Ascending aorta (tissue), 2 donors: ENCODE results near the gene ISLR. TPM values are rescaled to one million over a fixed set of nuclear protein-coding genes. Genes with fewer than 3 reads are reported as not detected.
A peak's percentile ranks its signal among the peaks of the same experiment; 100 is the strongest.

ENCODE experiments used
- DNase-seq, 2 donors: peaks; one replicate each; pipeline ENCODE4 v3.0.0-alpha.2; 2019; ENCODE audit warnings: low spot score in 2 of 2
- H3K27ac ChIP-seq, 2 donors: fragments of 200-600 bp; sonication (generic); one replicate each; pipeline ENCODE4 v1.5.1; 2016 to 2017; ENCODE audit warnings: mild to moderate bottlenecking in 1 of 2
- H3K27me3 ChIP-seq: fragments of 200-600 bp; sonication (generic); one replicate; pipeline ENCODE4 v1.5.1; 2017
- H3K36me3 ChIP-seq, 2 donors: fragments of 200-600 bp; sonication (generic); one replicate each; pipeline ENCODE4 v1.5.1; 2016
- H3K4me1 ChIP-seq, 2 donors: fragments of 200-600 bp; sonication (generic); one replicate each; pipeline ENCODE4 v1.5.1; 2016 to 2017; ENCODE audit warnings: mild to moderate bottlenecking in 1 of 2
- H3K4me3 ChIP-seq, 2 donors: fragments of 200-600 bp; sonication (generic); one replicate each; pipeline ENCODE4 v1.5.1; 2016 to 2017; ENCODE audit warnings: mild to moderate bottlenecking in 1 of 2
- H3K9me3 ChIP-seq, 2 donors: fragments of 200-600 bp; sonication (generic); one replicate each; pipeline ENCODE4 v1.5.1; 2016
- CTCF ChIP-seq, 3 experiments: fragments of 200-600 bp in 2 of 3; fragments of 450-650 bp in 1 of 3; sonication (generic) in 2 of 3; IDR thresholded peaks; one replicate each; pipeline ENCODE4 v1.5.1; 2016 to 2019; ENCODE audit warnings: antibody characterized with exemption in 3 of 3, mild to moderate bottlenecking in 1 of 3, moderate library complexity in 1 of 3
- intact Hi-C: fragments of 100-400 bp; cut with DNase I; formaldehyde crosslinking; loops from one replicate; pipeline ENCODE4 v1.15.1; 2023
- total RNA-seq: library from RNA; depleted of rRNA; stranded (reverse); fragments of >200 nt; gene quantifications from one replicate; pipeline ENCODE4 v1.1.0, GENCODE V29; 2016

The ISLR gene
- total RNA-seq, 1 donor from 2014 or later, result 211 TPM

GRCh38 chr15:74127954-74128784, 45.3 kb upstream of the ISLR start:
- Histone ChIP-seq H3K36me3 (no peaks in the 10 kb centered on the region), H3K27ac (no peak overlapping the region), H3K4me3 (peak overlapping the region; percentile 41 to 57), H3K4me1 (peaks cover 0 to 15% of the 10 kb centered on the region in 2 donors), H3K27me3 (peaks cover 21% of the 10 kb centered on the region), H3K9me3 (peaks cover 0 to 2% of the 10 kb centered on the region in 2 donors)
- TF ChIP-seq CTCF (IDR thresholded peaks at IDR 0.05), result no peak
- intact Hi-C loops, result loop anchor here (1.0 to 10.0 kb wide), 6 partner anchors 76 to 1147 kb away; no protein-coding TSS in a partner anchor
- DNase-seq, result no peak

DNA sequence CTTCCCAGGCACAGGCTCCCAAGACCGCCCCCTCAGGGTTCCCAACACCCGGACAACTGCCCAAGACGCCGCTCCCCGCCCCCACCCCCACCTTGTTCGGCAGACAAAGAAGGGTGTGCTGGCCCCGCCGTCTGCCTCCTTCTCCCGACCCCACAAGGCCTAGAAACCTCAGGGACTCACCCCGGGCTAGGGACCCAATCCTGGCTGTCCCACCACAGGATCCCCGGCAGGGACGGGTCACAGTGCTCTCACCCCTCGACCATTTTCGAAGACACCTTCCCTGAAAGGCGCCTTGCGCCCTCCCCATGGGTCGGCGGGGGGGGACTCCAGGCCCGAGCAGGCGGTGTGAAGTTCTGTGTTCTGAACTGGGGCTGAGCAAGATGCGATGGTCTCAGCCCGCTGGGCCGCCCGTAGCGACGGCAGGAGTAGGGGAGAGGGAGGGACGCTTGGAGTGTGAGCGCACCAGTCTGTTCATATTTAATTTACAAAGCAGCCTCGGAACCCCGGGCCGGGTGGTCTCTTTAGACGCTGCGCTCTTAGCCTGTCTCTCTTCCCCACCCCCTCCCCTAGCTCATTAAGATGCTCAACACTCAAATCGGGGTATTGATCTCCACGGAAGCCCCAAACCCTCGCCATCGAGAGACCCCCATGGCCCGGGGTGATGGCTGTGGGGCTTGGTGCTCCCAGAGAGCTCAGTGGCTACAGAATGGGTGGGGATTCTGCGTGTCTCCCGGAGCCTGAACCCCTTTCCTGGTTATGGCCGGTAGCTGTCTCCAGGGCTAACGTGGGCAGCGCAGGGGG, 44.5 kb upstream of the ISLR start:
- no peak overlapping the region for H3K27ac ChIP-seq
- no peaks in the 10 kb centered on the region for H3K36me3 ChIP-seq
- no peak for TF ChIP-seq CTCF (IDR thresholded peaks at IDR 0.05)
- peaks cover 0 to 15% of the 10 kb centered on the region in 2 donors for H3K4me1 ChIP-seq
- peaks cover 0 to 5% of the 10 kb centered on the region in 2 donors for H3K9me3 ChIP-seq
- H3K4me3 ChIP-seq, result peak overlapping the region in 1 of 2 donors; percentile 25
- DNase-seq, result no peak
- intact Hi-C loops, result loop anchor here (5.0 to 10.0 kb wide), 4 partner anchors 77 to 1146 kb away; no protein-coding TSS in a partner anchor
- H3K27me3 ChIP-seq, result peaks cover 29% of the 10 kb centered on the region

- Histone ChIP-seq H3K27me3 (peaks cover 35% of the 10 kb centered on the region), H3K4me1 (peaks cover 0 to 15% of the 10 kb centered on the region in 2 donors), H3K27ac (no peak overlapping the region), H3K9me3 (peaks cover 0 to 5% of the 10 kb centered on the region in 2 donors), H3K4me3 (peak overlapping the region; percentile 25 to 34), H3K36me3 (no peaks in the 10 kb centered on the region)
- TF ChIP-seq CTCF (IDR thresholded peaks at IDR 0.05), result no peak
- no peak for DNase-seq
- intact Hi-C loops, result loop anchor here (5.0 to 10.0 kb wide), 4 partner anchors 77 to 1145 kb away; no protein-coding TSS in a partner anchor
Measured at GRCh38 chr15:74129586-74130154, 43.8 kb upstream of the ISLR start.

DNA sequence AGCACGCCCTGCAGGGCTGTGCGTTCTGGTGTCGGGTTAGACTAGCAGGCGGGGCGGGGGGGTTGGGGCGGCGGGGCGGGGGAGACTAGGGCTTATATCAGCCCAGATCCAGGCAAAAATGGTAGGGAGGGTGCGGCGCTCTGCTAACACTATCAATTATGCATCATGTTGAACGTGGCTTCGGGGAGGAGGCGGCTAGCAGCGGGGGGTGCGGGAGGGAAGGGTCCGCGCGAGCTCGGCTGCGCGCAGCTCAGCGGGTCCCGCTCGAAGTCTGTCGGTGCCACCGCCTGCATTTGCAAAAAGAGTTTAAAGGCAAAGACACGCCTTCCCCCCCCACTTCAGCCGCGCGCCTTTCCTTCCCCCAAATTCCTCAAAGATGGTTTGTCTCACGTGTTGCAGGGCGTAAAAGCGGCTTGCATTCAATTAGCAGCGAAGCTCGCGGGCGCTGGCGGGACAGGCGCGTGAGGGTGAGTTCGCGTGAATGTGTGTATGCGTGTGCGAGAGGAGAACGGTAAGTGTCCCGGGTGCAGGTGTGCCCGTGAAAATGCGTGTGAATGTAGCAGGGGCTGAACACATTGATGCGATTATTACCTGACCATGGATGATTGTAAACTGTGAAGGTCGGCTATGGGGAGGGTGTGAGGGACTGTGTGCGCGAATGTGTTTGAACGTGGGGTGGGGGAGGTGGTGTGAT, 43.2 kb upstream of the ISLR start, which contains the start of gene ISLR2:
TSS of gene ISLR2 (plus strand) at position 432 of the 694 bp plus-strand sequence. CDS start 2,169 bp downstream, outside the sequence.
- peaks cover 35% of the 10 kb centered on the region for H3K27me3 ChIP-seq
- peaks cover 0 to 15% of the 10 kb centered on the region in 2 donors for H3K4me1 ChIP-seq
- no peaks in the 10 kb centered on the region for H3K36me3 ChIP-seq
- no peak within 1 kb of the TSS for H3K27ac ChIP-seq
- peaks cover 0 to 5% of the 10 kb centered on the region in 2 donors for H3K9me3 ChIP-seq
- peak within 1 kb of the TSS; percentile 25 to 34 for H3K4me3 ChIP-seq
- no peak for TF ChIP-seq CTCF (IDR thresholded peaks at IDR 0.05)
- intact Hi-C loops, result no loop called here
- DNase-seq, result no peak
